ENCODE results near the gene WDFY1.
"Not testable (repeated sequence)": the region's sequence is repeated elsewhere in the genome, so short reads cannot be mapped to it uniquely, and the experiment has no call there.

WDFY1 gene

DNA sequence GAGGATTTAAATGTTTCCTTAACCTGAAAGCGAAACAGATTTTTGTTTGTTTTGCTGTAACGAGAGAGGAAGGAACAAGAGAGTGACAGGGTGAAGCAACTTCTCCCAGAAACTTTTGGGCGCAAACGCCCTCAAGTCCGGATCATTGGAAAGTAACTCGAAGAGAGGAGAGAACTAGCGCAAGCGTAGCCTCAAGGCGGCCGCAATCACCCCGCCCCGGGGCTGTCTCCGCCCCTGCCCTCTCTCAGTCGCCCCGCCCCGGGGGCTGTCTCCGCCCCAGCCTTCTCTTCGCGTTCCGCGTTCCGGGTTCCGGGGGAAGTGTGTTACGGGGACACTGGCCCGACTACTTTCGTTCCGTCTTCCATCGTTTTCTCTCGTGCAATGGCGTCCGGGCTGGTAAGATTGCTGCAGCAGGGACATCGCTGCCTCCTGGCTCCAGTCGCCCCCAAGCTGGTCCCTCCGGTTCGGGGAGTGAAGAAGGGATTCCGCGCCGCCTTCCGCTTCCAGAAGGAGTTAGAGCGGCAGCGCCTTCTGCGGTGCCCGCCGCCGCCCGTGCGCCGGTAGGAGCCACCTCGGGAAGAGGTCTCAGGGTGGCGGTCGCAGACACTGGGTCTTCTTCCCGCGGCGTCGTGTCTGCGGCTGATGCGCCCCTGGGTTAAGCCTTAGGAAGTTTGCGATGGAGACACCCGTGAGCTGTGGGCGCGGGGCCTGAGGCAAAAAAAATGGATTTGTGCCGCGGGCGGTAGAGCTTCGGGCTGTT, 12.1 kb upstream of the WDFY1 start, which contains the start of gene MRPL44:
Gene MRPL44 (plus strand): TSS at position 372 of the 760 bp plus-strand sequence. CDS start 10 bp downstream, at position 382.
- DNase-seq (ENCODE audit: low read depth, low spot score) = peak; percentile 69

DNA sequence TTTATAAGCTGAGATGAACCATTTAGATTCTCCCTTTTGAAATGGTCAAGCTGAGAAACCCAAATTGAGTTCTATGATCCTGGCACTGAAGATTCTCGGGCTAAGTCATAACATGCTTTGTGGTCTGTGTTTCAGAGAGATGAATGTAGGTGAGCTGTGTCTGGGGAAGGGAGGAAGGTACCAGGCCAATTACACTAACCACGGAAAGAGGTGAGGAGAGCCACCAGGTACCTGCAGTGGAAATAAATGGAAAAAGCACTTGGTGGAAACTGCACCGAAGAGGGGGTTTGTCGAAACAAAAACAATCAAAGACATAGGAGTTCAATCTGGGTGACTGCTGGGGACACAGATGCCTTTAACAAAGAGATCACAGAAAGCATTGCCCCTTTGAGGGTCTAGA, 11.2 kb upstream of the WDFY1 start:
- no peak for DNase-seq (ENCODE audit: low read depth, low spot score)

GRCh38 chr2:223954401-223954800, 9.3 kb upstream of the WDFY1 start:
- DNase-seq (ENCODE audit: low read depth, low spot score) = no peak

DNA sequence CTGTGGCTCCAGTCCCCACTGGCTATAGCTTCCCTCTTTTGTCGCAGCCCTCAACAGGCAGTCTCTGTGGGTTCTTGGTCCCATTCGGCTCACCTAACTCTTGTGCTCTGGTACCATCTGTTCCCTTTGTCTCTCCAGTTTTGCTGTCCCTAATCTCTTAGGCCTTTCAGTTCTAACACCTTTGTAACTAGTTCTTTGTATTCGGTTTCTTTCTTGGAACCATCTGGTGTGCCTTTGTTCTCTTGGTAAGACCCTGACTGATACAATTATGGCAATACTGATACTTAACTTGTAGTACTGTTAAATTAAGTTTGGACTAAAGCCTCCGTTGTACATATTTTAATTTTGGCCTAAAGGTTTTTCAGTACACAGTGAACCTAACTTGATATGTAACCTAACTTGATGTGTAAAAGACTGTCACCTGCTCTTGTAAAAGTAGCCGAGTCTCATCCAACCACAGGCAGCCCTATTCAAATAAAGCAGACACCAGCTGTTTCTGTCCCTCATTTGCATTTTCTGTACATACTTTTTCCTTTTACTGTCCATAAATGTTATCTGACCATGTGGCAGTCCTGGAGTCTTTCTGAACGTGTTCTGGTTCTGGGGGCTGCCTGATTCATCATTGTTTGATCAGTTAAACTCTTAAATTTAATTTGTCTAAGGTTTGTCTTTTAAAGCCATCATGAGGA, 7.3 kb upstream of the WDFY1 start:
- DNase-seq (ENCODE audit: low read depth, low spot score) = no peak

- DNase-seq (ENCODE audit: low read depth, low spot score) = no peak
Observed at GRCh38 chr2:223950448-223951347, 5.6 kb upstream of the WDFY1 start.

DNA sequence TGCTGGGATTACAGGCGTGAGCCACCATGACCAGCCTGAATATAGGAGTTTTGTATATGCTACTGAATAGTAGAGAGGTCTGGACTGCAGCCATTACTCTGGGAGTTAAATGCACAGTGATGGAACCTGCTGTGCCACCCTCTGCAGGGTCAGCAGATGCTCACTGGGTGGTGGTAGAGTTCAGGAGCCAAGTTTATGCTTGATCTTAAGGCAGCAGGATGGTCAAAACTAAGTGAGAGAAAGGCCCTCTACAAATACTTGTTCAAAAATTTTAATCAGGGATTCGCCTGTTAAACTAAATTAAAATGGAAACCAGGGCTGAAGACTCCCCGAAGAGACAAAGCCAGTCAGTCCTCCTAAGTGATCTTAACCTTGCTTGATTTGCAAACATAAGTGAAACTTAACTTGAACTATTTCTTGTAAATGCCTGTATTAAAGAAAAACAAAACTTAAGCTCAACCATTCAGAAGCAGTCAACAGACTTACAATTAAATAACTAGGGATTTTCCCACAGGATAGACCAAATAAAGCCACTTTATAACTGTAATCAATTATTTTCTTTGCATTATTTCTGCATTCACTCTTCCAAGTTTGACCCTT, 4.2 kb upstream of the WDFY1 start:
- DNase-seq (ENCODE audit: low read depth, low spot score) = no peak

- no peak for DNase-seq (ENCODE audit: low read depth, low spot score)
Observed at GRCh38 chr2:223947711-223948205, 2.6 kb upstream of the WDFY1 start.

- DNase-seq (ENCODE audit: low read depth, low spot score) = no peak
Observed at GRCh38 chr2:223945755-223946154, 620 bp upstream of the WDFY1 start.

DNA sequence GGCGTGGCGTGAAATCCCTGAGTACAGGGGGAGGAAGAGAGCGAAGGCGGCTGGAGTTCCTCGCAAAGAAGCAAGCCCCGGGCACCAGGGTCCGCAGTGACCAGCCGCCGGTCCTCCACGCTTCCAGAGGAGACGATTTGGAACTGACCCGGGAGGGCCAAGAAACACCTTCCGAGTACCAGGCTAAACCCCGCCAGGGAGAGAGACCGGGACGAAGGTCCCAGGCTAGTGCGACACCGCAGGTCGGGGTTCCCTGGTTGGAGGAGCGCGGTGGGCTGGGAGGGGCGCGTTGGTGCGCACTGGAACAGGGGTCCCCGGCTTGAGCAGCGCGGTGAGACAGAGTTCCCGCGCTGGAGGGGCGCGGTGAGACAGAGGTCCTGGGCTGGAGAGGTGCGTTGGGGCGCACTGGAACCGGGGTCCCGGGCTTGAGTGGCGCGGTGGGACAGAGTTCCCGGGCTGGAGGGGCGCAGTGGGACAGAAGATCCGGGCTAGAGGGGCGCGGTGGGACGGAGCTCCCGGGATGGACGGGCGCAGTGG, 901 bp downstream of the WDFY1 start:
- no peak for DNase-seq (ENCODE audit: low read depth, low spot score)

- no peak for DNase-seq (ENCODE audit: low read depth, low spot score)
Observed at GRCh38 chr2:223943561-223944008, 1.6 kb downstream of the WDFY1 start.

DNA sequence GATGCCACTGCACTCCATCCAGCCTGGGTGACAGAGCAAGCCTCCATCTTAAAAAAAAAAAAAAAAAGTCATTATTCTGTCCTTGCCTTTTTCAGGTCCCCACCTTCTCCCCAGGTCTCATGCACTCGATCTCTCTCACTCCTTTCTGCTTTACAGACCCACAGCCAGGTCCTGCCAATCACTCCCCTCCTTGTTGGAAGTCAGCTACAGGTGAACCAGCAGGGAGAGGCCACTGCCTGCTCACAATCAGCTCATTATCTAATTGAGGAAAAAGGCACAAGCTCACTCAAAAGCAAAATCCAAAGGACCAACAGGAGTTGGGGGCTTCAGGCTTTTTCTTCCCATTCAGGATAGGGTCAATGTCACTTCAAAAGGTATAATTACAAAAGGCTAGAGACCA, 2.0 kb downstream of the WDFY1 start:
- no peak for DNase-seq (ENCODE audit: low read depth, low spot score)

- DNase-seq (ENCODE audit: low read depth, low spot score) = no peak
Observed at GRCh38 chr2:223941579-223942277, 3.4 kb downstream of the WDFY1 start.

- not testable (repeated sequence) for DNase-seq (ENCODE audit: low read depth, low spot score)
Observed at GRCh38 chr2:223939438-223939837, 5.7 kb downstream of the WDFY1 start.

GRCh38 chr2:223937535-223937934, 7.6 kb downstream of the WDFY1 start:
- DNase-seq (ENCODE audit: low read depth, low spot score) = no peak

DNA sequence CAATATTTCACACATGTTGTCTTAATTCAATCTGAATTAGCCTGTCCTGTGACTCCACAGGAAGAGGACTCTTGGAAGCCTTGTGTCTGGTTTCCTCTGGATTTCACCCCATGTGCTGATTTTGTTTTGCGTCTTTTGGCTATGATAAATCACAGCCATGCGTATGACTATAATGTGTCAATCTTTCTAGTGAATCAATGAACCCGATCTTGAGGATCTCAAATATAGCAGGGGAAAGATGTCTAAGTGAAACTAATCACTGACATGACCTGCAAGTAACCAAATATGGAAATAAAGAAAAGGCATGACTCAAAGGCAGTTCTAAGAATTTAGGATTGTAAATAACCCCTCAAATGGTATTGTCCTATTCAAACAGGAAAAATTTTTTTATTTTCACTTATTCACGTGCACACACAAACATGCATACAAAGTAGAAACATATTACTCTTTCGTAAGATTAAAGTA, 8.2 kb downstream of the WDFY1 start:
- no peak for DNase-seq (ENCODE audit: low read depth, low spot score)

DNA sequence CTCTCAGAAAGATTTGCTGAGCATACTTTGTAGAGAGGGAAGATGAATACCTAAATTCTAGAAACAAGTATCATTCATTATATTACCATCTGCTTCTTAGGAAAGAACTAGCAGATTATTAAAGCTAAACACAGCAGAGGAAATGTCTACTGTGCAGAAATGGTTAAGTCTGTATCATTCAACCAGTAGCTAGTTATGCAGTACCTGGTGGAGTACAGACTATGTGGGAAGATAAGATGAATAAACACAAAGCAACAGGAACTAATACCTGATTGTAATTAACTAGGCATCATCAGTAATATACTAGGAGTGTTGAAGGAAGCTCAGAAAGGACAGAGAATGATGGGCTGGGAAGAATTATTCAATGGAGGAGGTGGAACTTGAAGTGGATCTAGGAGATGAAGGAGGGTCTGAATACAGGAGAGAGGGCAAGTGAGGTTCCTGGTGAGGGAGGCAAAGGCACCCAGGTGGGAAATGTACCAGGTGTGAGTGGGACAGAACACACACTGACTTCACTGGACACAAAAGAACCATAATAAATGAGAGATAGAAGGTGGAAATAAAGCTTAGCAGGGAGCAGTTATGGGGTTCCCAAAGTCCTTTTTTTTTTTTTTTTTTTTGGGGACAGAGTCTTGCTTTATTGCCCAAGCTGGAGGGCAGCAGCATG, 9.5 kb downstream of the WDFY1 start:
- no peak for DNase-seq (ENCODE audit: low read depth, low spot score)

GRCh38 chr2:223934870-223935269, 10.3 kb downstream of the WDFY1 start:
- no peak for DNase-seq (ENCODE audit: low read depth, low spot score)

GRCh38 chr2:223932816-223933800, 12.0 kb downstream of the WDFY1 start:
- no peak for DNase-seq (ENCODE audit: low read depth, low spot score)

All from iPS DF 19.7 (cell line).